Islet of Langerhans (tissue), 1 donor: Measurements from ENCODE around the gene GPR146.

Source experiments
- FAIRE-seq: peaks from one replicate; lab custom pipeline; 2011; peaks lifted over from hg19 to GRCh38; lab: Jason Lieb, UNC

Gene GPR146

GRCh38 chr7:1079546-1079945, 35.2 kb downstream of the GPR146 start:
- FAIRE-seq: no peak

- FAIRE-seq: no peak
Observed at GRCh38 chr7:1080252-1080920, 36.0 kb downstream of the GPR146 start.

GRCh38 chr7:1080921-1081255, 36.5 kb downstream of the GPR146 start:
- FAIRE-seq: no peak

DNA sequence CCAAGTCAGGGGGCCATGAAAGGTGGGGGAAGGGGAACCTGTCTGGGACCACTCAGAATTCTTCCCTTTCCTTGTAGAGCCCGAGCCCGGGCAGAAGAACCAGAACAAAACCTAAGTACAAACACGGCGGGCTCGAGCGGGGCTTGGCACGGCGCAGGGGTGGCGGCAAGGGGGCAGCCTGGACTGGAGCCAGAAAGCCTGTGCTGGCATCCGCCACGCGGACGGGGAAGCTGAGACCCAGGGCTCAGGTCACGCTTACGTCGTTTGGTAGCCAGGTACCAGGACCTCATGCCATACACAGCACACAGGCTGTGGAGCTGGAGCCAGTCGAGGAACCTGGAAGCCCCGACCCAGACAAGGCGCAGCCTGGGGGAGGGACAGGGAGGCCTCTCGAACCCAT, 37.0 kb downstream of the GPR146 start:
- FAIRE-seq: no peak

- no peak for FAIRE-seq
Observed at GRCh38 chr7:1081931-1082401, 37.6 kb downstream of the GPR146 start.

GRCh38 chr7:1083729-1084657, 39.6 kb downstream of the GPR146 start:
- FAIRE-seq: no peak

GRCh38 chr7:1085266-1085665, 40.9 kb downstream of the GPR146 start:
- no peak for FAIRE-seq

DNA sequence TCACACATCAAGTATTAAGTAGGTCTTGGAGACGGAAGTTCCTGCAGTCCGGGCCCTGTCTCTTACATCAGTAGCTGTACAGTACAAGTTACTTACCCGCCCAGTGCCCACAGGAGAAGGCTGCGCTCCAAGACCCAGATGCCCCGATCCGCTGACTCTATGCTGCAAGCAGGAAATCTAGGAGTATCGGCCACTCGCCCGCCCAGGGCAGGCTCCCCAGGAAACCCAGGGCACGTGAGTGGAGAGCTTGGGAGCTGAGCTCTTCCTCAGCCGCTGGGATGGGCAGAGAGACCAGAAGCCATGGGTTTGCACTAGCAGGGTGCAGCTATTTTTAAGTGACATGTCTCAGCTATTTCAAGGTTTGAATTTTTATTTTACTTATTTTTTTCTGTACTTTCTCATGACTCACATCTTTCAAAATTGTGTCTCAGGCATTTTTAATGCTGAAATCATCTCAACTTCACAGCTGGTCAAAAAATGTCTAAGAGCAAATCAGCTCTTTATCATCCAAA, 41.6 kb downstream of the GPR146 start:
- FAIRE-seq: no peak

DNA sequence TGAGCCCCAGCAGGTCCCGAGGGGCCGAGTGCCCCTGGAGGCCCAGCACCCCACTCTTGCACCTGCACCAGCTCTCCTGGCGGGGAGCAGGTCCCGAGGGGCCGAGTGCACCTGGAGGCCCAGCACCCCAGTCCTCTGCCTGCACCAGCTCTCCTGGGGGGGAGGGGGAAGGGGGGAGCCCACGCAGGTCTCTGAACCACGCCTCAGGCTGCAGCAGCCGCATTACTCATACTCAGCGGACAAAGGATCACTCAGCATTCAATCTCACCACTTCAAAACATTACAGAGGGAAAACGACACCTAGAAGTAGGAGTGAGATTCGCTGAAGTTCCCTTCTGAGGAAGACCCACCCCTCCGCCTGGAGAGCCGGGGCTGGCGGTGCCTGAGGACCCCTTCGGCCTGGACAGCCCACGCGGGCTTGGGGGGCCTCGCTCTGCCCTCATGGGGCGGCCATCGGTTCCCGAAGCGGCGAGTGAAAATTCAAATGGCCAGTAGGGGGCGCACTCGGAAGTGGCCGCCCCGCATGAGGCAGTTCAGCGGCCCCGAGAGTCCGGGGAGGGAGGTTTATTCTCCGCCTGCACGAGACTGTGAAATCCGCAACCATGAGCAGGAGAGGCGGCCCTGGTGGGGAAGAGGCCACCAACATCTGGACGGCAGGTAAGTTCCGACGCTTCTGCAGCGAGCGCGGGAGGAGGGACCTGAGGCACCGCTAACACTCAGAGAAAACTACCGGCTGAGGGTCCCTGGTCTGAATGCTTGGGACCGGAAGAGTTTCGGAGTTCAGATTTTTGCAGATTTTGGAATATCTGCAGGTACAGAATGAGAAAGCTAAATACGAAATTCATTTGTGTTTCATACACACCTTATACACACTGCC, 42.5 kb downstream of the GPR146 start:
- FAIRE-seq: no peak

DNA sequence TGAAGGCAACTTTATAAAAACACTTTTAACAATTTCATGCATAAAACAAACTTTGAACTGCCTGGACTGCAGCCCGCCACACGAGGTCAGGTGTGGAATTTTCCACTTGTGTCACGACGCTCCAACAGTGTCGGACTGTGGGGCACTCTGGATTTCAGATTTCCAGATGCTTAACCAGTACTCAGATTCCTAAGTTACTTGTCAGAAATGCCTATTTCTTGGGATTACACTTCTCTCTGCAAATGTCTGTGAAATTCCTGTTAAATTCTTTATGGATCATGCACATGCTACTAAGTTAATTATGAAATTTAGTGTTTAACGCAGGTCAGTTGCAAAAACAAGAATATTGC, 43.1 kb downstream of the GPR146 start:
- no peak for FAIRE-seq

GRCh38 chr7:1087952-1088920, 43.9 kb downstream of the GPR146 start, which contains the start of gene GPER1:
Gene GPER1 (plus strand): TSS chr7:1088113. CDS start chr7:1091729, 3,616 bp downstream.
- FAIRE-seq: no peak

DNA sequence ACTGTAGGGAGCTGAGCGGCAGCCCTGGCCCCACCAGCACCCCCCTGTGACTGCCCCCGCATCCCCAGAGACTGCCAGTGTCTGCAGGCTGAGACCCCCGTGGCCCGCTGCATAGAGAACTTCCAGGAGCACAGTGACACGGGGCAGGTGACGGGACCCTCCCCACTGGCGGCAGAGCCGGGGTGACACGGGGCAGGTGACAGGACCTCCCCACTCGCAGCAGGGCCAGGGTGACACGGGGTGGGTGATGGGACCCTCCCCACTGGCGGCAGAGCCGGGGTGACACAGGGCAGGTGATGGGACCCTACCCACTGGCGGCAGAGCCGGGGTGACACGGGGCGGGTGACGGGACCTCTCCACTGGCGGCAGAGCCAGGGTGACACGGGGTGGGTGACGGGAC, 45.9 kb downstream of the GPR146 start:
- FAIRE-seq: no peak

DNA sequence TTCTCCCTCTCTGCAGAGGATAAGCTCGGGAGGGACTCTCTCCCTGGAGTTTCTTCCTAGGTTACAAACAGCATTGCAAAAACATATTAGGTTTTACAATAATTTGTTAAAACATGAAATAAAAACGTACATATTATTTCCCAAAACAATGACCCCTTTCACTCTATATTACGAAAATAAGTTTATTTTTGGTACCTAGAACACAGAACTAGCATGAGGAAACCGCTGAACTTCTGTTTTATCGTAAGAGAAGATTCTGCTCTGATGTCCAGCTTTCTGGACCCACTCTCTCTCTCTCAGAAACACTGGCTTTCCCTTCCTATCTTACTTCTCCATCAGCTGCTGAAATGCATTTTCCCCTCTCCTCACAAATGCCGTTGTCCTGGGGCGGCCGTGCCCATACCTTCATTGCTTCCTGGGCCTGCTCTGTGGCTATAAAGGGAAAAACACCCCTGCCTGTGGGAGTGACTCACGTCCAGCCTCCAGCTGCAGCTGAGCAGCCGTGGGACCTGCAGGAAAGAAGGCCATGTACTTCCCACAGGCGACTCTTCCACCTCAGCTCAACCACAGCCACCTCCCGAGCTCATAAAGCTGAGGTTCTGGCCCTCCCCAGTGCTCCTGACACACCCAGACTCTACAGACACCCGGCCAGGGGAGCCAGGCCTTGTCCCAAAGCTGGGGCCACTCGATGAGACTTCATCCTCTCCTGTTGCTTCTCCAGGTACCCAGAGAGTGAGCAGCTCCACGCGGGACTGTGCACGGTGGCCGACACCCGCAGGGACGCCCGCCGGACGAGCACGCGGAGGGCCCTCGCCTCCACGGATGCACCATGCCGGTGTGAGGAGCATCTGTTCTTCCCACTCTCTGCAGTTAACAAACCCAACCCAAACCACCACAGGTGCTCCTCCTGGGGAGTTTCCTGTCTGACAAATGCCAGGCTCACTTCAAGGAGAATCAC, 46.6 kb downstream of the GPR146 start:
- no peak for FAIRE-seq

- no peak for FAIRE-seq
Observed at GRCh38 chr7:1091644-1092027, 47.3 kb downstream of the GPR146 start.

DNA sequence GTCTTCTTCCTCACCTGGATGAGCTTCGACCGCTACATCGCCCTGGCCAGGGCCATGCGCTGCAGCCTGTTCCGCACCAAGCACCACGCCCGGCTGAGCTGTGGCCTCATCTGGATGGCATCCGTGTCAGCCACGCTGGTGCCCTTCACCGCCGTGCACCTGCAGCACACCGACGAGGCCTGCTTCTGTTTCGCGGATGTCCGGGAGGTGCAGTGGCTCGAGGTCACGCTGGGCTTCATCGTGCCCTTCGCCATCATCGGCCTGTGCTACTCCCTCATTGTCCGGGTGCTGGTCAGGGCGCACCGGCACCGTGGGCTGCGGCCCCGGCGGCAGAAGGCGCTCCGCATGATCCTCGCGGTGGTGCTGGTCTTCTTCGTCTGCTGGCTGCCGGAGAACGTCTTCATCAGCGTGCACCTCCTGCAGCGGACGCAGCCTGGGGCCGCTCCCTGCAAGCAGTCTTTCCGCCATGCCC, 47.9 kb downstream of the GPR146 start:
- no peak for FAIRE-seq

- no peak for FAIRE-seq
Observed at GRCh38 chr7:1092806-1093501, 48.6 kb downstream of the GPR146 start.

GRCh38 chr7:1093502-1093843, 49.1 kb downstream of the GPR146 start:
- no peak for FAIRE-seq

- no peak for FAIRE-seq
Observed at GRCh38 chr7:1093916-1094508, 49.7 kb downstream of the GPR146 start.

DNA sequence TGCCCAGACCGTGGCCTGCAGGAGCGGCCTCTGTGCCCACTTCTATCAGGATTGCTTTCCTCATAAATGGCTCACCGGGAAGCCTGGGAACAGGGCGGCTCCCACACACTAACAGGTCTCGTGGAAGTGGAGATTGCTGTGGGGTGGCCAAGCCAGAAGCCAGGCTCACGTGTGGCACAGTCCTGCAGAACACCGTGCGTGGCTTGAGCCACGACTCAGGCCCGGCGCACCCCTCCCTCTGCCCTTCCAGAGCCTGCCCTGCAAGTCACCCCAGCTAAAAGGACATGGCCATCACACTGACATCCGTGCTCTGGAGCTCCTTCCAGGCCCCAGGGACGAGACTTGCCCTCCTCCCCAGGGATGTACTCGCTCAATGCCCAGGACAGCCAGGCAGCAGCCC, 50.5 kb downstream of the GPR146 start:
- FAIRE-seq: no peak
